Activated CD4-positive, alpha-beta T cell treated with anti-CD3 and anti-CD28 coated beads, Interleukin-10, Interleukin-2, amounts not matched to agents 100 ng/mL and 50 ng/mL, durations not matched to agents 16 hours and 8 hours (primary cell): ENCODE data around the gene GNAI3.
A peak's percentile ranks its signal among the peaks of the same experiment; 100 is the strongest.

Experiments used
- DNase-seq: peaks from one replicate; pipeline ENCODE4 v3.0.0-alpha.2; 2020

The GNAI3 gene

GRCh38 chr1:109546311-109547109 is 1.9 kb upstream of the GNAI3 start:
- DNase-seq, result peak; percentile 92

GRCh38 chr1:109547463-109548320 is 723 bp upstream of the GNAI3 start:
- peak; percentile 23 for DNase-seq

- DNase-seq, result no peak
Measured at GRCh38 chr1:109556563-109556962, 8.1 kb downstream of the GNAI3 start.

- DNase-seq, result no peak
Measured at GRCh38 chr1:109557520-109557919, 9.1 kb downstream of the GNAI3 start.

GRCh38 chr1:109559995-109560394 is 11.6 kb downstream of the GNAI3 start:
- DNase-seq, result no peak

- no peak for DNase-seq
Measured at GRCh38 chr1:109564194-109564878, 15.9 kb downstream of the GNAI3 start.

GRCh38 chr1:109565241-109565640 is 16.8 kb downstream of the GNAI3 start:
- no peak for DNase-seq

GRCh38 chr1:109566982-109567381 is 18.6 kb downstream of the GNAI3 start:
- DNase-seq, result no peak

- no peak for DNase-seq
Measured at GRCh38 chr1:109567877-109568672, 19.7 kb downstream of the GNAI3 start.

GRCh38 chr1:109569323-109569722 is 20.9 kb downstream of the GNAI3 start:
- DNase-seq, result no peak

- DNase-seq, result no peak
Measured at GRCh38 chr1:109570414-109570813, 22.0 kb downstream of the GNAI3 start.

- no peak for DNase-seq
Measured at GRCh38 chr1:109573785-109574184, 25.4 kb downstream of the GNAI3 start.

- no peak for DNase-seq
Measured at GRCh38 chr1:109578947-109579443, 30.6 kb downstream of the GNAI3 start.

GRCh38 chr1:109579491-109579890 is 31.1 kb downstream of the GNAI3 start:
- DNase-seq, result no peak

- no peak for DNase-seq
Measured at GRCh38 chr1:109582021-109582420, 33.6 kb downstream of the GNAI3 start.

GRCh38 chr1:109584766-109585165 is 36.4 kb downstream of the GNAI3 start:
- DNase-seq, result no peak

- DNase-seq, result no peak
Measured at GRCh38 chr1:109586055-109586454, 37.6 kb downstream of the GNAI3 start.

- DNase-seq, result no peak
Measured at GRCh38 chr1:109589177-109589576, 40.8 kb downstream of the GNAI3 start.

- no peak for DNase-seq
Measured at GRCh38 chr1:109589679-109590078, 41.3 kb downstream of the GNAI3 start.

- DNase-seq, result no peak
Measured at GRCh38 chr1:109592916-109593315, 44.5 kb downstream of the GNAI3 start.

- DNase-seq, result no peak
Measured at GRCh38 chr1:109595531-109595930, 47.1 kb downstream of the GNAI3 start.

- no peak for DNase-seq
Measured at GRCh38 chr1:109598156-109598555, 49.7 kb downstream of the GNAI3 start.
